Natural killer cell treated with Interleukin-12 subunit alpha and Interleukin-12 subunit beta and Interleukin-15 and Interleukin-18, amount 100 ng/mL, for 72 hours (primary cell): ENCODE results near the gene ANKLE1. TPM values are rescaled to one million over a fixed set of nuclear protein-coding genes. Genes with fewer than 3 reads are reported as not detected.

Source experiments
- ATAC-seq, 2 donors: fragments of 150-1000 bp; cut with Tn5 transposase in 1 of 2; sonication (Bioruptor Pico), chemical (Tn5 transposase) in 1 of 2; 2 replicates each; pipeline ENCODE4 v1.10.0; 2021
- DNase-seq: peaks from one replicate; pipeline ENCODE4 v3.0.0; 2022; ENCODE audit warnings: low spot score
- H3K27ac Mint-ChIP-seq, 2 donors: 1 replicate in 1 of 2; 2 replicates in 1 of 2; pipeline ENCODE4 v1.8.0; 2022; ENCODE audit warnings: mixed read lengths in 2 of 2, mild to moderate bottlenecking in 1 of 2, moderate library complexity in 1 of 2
- H3K27me3 Mint-ChIP-seq, 2 donors: 1 replicate in 1 of 2; 2 replicates in 1 of 2; pipeline ENCODE4 v1.8.0; 2022; ENCODE audit warnings: mixed read lengths in 2 of 2
- H3K36me3 Mint-ChIP-seq: one replicate; pipeline ENCODE4 v1.8.0; 2022; ENCODE audit warnings: mixed read lengths
- H3K4me1 Mint-ChIP-seq, 2 donors: 1 replicate in 1 of 2; 2 replicates in 1 of 2; pipeline ENCODE4 v1.8.0; 2022; ENCODE audit warnings: low read depth in 2 of 2, mixed read lengths in 2 of 2, mild to moderate bottlenecking in 1 of 2
- H3K4me3 Mint-ChIP-seq: one replicate; pipeline ENCODE4 v1.8.0; 2022; ENCODE audit warnings: mixed read lengths
- H3K9me3 Mint-ChIP-seq: 2 replicates; pipeline ENCODE4 v1.8.0; 2022; ENCODE audit warnings: mixed read lengths
- total RNA-seq, 2 donors: library from RNA; stranded (reverse); gene quantifications; one replicate each; pipeline ENCODE4 v1.2.3, GENCODE V29; 2022

The ANKLE1 gene
- total RNA-seq, 2 donors from 2014 or later: 2.0 to 34.6 TPM

GRCh38 chr19:17334414-17335409 is 53.0 kb downstream of the ANKLE1 start, which contains the start of gene ANO8:
TSS of gene ANO8 (minus strand) at chr19:17334855. CDS start at chr19:17334670, 185 bp downstream.
- Mint-ChIP-seq H3K27ac (peak within 1 kb of the TSS; percentile 22 to 58), H3K4me1 (peaks cover 33 to 36% of the 10 kb centered on the region in 2 donors), H3K4me3 (peak within 1 kb of the TSS; percentile 89), H3K27me3 (no peaks in the 10 kb centered on the region), H3K36me3 (no peaks in the 10 kb centered on the region), H3K9me3 (no peaks in the 10 kb centered on the region)
- ATAC-seq (peak; percentile 74 to 81), DNase-seq (peak; percentile 97)

GRCh38 chr19:17335575-17335974 is 53.9 kb downstream of the ANKLE1 start:
- no peak for DNase-seq
- Mint-ChIP-seq H3K4me3 (peak overlapping the region; percentile 89), H3K27me3 (no peaks in the 10 kb centered on the region), H3K9me3 (no peaks in the 10 kb centered on the region), H3K27ac (no peak overlapping the region), H3K4me1 (peaks cover 33 to 34% of the 10 kb centered on the region in 2 donors), H3K36me3 (no peaks in the 10 kb centered on the region)
- no peak for ATAC-seq

Other genes starting within 250 kb of the ANKLE1 start
- gene HAUS8, start 206.4 kb upstream of the ANKLE1 start, total RNA-seq: 10 to 100 TPM; 25.6 to 46.1 TPM
- gene MYO9B, start 206.1 kb upstream of the ANKLE1 start, total RNA-seq: 100 to 1,000 TPM; 251 to 283 TPM
- gene USE1, start 66.5 kb upstream of the ANKLE1 start, total RNA-seq: 10 to 100 TPM; 25.9 to 28.7 TPM
- 10 to 100 TPM; 14.7 to 31.9 TPM for gene OCEL1, start 55.7 kb upstream of the ANKLE1 start, total RNA-seq
- gene NR2F6, start 36.0 kb upstream of the ANKLE1 start, total RNA-seq: 10 to 100 TPM in 1 of 2 donors, 1 to 10 TPM in 1; 2.7 to 12.2 TPM
- gene USHBP1, start 17.2 kb upstream of the ANKLE1 start, total RNA-seq: not detected
- gene BABAM1, start 14.5 kb upstream of the ANKLE1 start, total RNA-seq: 100 to 1,000 TPM in 1 of 2 donors, 10 to 100 TPM in 1; 90.1 to 143 TPM
- gene ABHD8, start 21.5 kb downstream of the ANKLE1 start, total RNA-seq: 1 to 10 TPM; 6.5 to 6.8 TPM
- gene MRPL34, start 24.0 kb downstream of the ANKLE1 start, total RNA-seq: 100 to 1,000 TPM in 1 of 2 donors, 10 to 100 TPM in 1; 61.4 to 106 TPM
- gene DDA1, start 27.7 kb downstream of the ANKLE1 start, total RNA-seq: 10 to 100 TPM; 57.7 to 68.3 TPM
- gene ANO8, start 53.0 kb downstream of the ANKLE1 start, total RNA-seq: 1 to 10 TPM; 5.5 to 7.0 TPM
- gene GTPBP3, start 55.7 kb downstream of the ANKLE1 start, total RNA-seq: 10 to 100 TPM; 31.6 to 72.5 TPM
- under 1 TPM in 1 of 2 donors, not detected in 1; 0.59 TPM for gene PLVAP, start 95.4 kb downstream of the ANKLE1 start, total RNA-seq
- gene CCDC194, start 112.3 kb downstream of the ANKLE1 start, total RNA-seq: 1 to 10 TPM; 4.4 to 6.6 TPM
- gene BST2, start 123.7 kb downstream of the ANKLE1 start, total RNA-seq: 100 to 1,000 TPM; 150 to 282 TPM
- 10 to 100 TPM; 37.0 to 45.9 TPM for gene MVB12A, start 138.1 kb downstream of the ANKLE1 start, total RNA-seq
- gene TMEM221, start 166.8 kb downstream of the ANKLE1 start, total RNA-seq: not detected
- gene NXNL1, start 179.0 kb downstream of the ANKLE1 start, total RNA-seq: not detected
- 1 to 10 TPM; 2.2 to 6.0 TPM for gene SLC27A1, start 188.6 kb downstream of the ANKLE1 start, total RNA-seq
- 10 to 100 TPM; 42.8 to 64.6 TPM for gene PGLS, start 229.7 kb downstream of the ANKLE1 start, total RNA-seq